Thoracic aorta endothelial cell (primary cell): Measurements from ENCODE around the gene NWD2. TPM values are rescaled to one million over a fixed set of nuclear protein-coding genes. Genes with fewer than 3 reads are reported as not detected.

Experiments
- small RNA-seq: library from RNA; depleted of rRNA; stranded (forward); fragments of <200 nt; gene quantifications from one replicate; pipeline ENCODE3, GENCODE V24; 2012
- total RNA-seq: library from RNA; depleted of rRNA; stranded (reverse); fragments of >200 nt; gene quantifications from 2 replicates; pipeline ENCODE4 v1.2.3, GENCODE V29; 2012

NWD2 gene
- not detected in 2 replicates for total RNA-seq

GRCh38 chr4:37244583-37245390, at the start of gene NWD2:
NWD2 (plus strand) TSS chr4:37244743; CDS start chr4:37245068, 325 bp downstream.

Small RNAs within 50 kb of the gene (small RNA-seq; reads per million reads assigned to genes)
- gene MIR4801, result not detected
